GM21576 (cell line): ENCODE results near the gene TK2.
"Not testable (repeated sequence)": the region's sequence is repeated elsewhere in the genome, so short reads cannot be mapped to it uniquely, and the experiment has no call there.

Experiments
- ATAC-seq: cut with Tn5 transposase; IDR thresholded peaks from one replicate; pipeline ENCODE4 v1.9.1; 2021; ENCODE audit warnings: mild to moderate bottlenecking, moderate library complexity; ENCODE audit not compliant: unreplicated experiment

TK2 gene

DNA sequence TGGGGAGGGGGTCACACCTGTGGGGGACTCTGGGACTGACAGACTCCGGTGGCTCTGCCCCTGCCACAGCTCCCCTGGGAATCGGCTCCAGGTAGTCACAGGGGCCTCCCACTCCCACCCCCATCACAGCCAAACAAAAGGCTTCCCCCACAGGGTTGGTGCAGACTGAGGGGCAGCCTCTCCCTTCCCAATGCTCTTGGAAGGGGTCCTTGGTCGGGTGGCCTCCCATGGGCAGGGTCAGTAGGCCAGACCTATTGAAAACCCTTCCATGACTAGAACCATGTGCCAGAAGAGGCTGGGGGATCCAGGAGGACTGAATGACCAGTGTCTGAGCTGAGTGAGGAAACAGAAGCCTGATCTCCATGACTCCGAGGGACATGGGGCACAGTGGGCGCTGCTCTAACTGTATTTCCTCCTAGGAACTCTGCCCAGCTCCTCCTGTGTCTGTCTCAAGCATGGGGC, 28.6 kb downstream of the TK2 start:
- no peak for ATAC-seq

DNA sequence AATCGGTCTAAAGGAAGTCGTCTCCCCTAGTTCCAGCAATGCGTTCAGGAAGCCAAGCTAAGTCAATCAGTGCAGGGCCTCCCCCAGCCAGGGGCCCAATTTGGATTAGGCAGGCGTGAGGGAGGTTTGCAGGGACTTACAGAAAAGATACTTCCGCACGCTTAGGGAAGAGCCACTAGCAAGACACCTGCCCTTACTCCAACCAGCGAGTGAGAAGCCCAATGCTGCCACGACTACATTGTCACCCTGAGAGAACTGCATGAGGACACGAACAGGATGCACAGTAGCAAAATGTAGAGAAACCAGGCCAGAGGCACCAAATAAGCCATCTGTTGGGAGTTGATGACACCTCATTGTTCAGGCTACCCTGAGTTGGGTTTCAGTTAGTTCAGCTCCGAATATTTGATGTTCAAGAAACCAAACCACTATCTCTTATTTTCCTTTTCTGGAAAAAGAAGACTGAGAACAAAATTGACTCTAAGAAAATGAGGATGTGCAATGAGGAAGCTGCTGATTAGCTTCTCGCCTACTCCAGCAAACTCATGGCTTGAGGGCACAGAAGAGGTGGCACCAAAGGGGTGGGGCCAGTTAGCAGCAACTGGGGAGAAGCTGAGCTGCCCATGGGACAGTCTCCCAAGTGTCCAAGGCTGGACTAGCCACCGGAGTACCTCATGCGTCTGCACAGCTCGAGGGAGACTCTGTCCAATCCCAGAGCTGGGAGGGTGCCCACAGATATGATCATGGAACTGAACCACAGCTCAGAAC, 29.3 kb downstream of the TK2 start:
- ATAC-seq = no peak

DNA sequence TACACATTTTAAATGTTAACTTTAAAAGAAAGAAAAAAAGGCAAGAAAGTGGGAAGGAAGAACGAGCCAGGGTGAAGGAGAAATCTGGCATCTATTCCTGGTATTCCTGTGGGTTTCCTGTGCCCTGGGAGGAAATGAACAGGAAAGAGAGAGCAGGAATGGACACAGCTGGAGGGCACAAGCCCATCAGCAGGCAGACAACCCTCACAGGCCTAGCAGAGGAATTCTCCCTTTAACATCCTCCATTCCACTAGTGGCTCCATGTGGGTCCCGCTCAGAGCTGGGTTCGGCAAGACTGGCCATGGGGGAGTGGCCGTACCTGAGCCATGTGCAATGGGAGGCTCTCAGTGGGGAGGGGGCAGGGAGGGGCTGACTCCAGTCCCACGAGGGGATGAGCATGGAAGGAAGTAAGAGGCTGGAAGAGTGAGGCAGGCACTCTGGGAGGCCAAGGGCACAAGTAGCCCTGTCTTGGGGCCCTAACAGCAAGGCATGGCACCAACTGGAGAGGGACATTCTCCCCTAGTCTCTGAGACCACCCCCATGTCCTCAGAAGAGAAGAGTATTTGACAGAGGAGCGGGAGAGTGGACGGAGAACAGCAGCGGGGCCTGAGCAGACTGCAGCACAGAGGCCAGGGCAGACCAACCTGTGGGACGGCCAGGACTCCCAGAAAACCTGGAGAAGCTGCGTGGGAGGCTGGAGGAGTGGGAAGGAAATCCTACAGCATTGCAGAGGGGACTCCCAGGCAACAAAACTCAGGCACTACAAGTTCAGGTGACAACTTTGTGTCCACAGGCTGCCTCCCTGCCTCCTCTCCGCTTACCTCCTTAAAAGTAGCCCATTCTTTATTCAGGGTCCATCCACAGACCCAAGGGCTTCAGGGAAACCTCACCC, 30.2 kb downstream of the TK2 start:
- no peak for ATAC-seq

DNA sequence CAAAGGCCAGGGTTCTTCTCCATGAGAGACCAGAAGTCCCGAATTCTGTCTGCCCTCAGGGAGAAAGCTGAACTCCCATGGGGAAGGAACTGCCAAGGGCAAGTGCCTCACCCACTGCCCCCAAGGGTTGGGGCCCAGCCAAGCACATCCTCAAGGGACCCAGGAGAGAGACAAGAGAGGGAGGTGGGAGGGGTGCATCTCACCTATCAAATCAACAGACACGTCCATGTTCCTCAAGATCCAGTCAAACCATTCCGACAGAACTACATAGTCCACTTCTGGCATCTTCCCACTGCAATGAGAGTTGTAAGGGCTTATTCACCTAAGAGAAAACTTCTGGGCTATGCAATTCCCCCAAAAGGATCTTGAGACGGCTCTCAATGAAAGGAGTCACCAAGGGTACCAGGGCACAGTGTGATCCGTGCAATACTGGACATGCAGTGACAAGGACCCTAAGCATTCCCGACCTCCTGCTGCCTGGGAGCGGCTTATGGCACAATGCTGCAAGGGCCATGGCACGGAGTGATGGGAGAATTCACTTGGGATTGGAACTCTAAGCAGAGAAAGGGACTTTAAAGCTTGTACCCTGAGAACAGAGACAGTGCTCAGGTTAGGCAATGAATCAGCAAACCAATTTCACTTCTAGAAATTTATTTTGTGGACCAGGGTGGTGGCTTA, 32.2 kb downstream of the TK2 start:
- ATAC-seq = no peak

DNA sequence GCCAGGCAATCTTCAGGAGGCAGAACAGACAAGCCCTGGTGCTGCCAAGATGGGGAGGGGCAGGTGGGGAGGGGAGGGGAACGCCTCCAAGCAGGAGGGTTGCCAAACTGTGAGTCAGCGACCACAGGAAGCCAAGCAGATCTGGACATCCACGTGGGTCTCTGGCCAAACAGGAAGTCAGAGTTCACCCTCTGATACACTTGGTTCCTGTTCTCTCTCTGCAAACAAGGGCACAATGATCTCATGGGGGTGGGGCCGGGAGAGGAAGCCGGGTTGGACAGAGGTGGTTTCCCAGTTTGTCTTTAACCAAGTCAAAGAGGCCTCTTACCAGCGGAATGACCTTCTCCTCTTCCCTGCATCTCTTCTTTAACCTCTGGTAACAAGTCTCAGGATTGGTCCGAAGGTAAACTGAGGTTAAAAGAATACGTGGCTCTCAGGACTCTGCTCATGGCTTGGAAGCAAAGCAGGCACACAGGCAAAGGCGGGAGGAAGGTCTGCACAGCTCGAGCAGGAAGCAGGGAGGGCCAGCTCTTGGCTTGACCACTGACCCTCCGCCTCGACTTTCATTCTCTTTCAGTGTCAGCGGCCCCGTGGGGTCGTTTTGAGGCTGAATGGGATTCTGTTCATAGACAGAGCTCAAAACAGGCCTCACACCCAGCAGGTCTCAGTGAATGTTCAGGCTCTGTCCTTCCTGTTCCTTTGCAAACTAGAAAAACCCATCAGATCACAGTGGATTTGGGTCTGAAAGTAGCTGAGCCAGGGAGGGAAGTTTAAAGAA, 32.9 kb downstream of the TK2 start:
- ATAC-seq = peak; percentile 96

DNA sequence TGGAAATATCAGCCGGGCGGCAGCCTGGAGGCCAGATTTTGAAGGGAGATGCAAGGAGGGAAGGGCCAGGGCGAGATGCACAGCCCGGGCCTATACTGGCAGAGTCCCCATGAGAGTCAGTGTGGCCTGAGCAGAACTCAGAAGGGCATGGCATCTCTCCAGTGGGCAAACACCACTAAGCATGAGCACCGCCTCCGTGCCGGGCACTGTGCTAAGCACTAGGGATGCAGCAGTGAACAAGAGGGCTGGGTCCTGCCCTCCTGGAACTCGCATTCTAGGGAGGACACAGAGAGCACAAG, 33.5 kb downstream of the TK2 start:
- ATAC-seq = no peak

DNA sequence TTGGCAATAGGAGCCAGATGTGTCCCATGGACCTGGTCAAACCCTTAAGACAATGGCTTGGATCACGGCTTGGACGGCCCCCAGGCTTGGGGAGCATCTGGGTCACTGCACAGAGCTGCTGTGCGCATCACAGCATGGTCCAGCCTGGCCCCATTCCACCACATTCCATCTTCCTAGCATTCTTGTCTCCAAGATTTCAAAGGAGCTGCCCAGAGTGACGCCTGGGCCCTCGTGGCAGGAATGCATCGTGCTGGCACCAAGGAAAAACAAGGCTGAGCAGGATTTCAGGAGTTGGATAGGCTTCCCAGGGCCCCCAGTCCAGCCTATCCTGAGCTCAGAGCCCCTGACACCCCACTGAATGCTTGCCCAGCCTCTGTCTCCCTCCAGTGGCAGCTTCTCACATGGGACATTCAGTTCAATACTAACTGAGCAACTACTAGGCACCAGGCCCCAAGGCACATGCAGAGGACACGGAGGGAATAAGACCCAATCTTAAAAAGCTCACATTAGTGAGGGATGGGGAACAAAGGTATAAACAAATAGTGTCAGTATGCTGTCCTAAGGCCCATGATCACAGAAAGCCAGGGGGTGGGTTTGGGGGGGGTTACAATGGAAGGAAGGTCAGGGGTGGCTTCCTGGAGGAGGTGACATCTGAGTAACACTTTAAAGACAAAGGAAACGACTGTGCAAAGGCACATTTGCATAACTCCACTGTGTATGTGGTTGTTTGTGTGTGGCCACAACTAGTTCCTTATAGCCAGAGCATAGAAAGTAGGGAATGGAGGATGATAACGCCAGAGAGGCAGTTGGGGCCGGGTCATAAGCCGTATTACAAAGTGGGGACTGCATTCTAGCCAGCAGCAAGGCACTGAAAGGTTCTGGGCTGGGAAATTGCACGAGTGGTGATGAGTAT, 34.1 kb downstream of the TK2 start:
- no peak for ATAC-seq

DNA sequence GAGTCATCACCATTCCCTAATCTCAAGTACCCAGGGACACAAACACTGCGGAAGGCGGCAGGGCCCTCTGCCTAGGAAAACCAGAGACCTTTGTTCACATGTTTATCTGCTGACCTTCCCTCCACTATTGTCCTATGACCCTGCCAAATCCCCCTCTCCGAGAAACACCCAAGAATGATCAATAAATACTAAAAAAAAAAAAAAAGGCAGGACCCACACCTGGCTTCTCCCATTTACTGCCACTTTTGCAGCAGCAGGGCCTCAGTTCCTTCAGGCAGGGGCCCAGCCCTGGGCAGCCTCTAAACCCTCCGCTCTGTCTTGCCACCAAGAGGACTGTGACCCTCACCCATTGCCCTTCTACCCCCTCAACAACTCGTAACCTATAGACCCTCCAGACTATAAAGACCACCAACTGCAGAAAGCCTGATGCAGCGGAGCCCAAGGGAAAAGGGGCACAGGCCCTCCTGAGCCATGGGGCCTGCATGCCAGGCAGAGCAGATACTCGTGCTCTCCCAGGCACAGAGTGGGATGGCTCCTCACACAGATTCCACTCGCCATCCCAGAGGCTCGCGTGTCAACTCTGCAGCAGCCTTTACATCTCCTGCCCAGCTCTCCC, 34.8 kb downstream of the TK2 start:
- ATAC-seq = not testable (repeated sequence)

DNA sequence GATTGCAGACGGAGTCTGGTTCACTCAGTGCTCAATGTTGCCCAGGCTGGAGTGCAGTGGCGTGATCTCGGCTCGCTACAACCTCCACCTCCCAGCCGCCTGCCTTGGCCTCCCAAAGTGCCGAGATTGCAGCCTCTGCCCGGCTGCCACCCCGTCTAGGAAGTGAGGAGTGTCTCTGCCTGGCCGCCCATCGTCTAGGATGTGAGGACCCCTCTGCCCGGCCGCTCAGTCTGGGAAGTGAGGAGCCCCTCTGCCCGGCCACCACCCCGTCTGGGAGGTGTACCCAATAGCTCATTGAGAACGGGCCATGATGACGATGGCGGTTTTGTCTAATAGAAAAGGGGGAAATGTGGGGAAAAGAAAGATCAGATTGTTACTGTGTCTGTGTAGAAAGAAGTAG, 35.5 kb downstream of the TK2 start:
- ATAC-seq = not testable (repeated sequence)

DNA sequence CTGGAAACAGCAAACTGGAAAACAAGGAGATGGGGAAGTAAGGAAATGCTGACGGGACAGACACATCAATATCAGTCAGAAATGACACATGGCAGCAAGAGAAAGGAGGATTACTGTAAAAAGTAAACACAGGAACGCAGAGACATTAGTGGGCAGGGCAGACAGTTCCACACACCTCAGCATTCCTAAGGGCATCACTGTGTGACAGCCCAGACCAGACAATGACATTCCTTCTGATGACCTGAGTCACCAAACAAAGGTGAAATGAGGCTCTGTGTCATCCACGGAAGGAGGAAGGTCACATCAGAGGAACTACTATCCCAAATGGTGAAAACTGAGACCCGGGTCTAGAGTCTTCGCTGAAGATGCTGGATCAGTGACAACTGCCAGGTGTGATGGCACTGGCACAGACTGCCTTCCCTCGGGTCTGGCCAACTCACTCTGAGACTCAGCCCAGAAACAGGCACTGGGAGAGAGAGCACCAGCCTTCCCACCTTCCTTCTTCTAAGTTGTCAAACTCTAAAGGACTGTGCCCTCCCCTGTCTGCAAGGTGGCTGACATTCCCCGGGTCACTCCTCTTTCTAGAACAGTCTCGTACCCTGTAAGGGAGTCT, 36.7 kb downstream of the TK2 start:
- no peak for ATAC-seq

DNA sequence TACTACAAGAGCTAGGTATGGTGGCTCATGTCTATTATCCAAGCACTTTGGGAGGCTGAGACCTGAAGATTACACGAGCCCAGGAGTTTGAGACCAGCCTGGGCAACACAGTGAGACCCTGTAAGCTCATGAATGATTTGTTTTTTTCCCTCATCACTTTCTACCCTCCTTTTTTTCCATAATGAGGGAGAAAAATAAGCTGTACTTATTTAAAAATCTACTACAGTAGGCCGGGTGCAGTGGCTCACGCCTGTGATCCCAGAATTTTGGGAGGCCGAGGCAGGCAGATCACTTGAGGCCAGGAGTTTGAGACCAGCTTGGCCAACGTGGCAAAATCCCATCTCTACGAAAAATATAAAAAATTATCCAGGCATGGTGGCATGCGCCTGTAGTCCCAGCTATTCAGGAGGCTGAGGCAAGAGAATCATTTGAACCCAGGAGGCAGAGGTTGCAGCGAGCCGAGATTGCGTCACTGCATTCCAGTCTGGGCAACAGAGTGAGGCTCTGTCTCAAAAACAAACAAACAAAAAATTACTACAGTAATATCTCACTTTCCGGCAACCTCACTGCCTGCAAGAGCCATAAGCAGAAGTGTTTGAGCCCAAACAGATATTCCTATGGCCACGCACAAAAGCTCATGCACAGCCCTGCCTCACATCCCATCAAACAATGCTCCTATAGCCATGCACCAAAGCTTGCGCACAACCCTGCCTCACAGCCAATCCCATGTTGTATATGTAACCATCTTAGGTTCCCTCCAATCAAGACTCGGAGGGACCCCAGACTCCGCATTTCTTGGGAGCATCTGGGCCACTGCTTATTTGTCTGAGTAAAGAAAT, 37.4 kb downstream of the TK2 start:
- ATAC-seq = no peak

DNA sequence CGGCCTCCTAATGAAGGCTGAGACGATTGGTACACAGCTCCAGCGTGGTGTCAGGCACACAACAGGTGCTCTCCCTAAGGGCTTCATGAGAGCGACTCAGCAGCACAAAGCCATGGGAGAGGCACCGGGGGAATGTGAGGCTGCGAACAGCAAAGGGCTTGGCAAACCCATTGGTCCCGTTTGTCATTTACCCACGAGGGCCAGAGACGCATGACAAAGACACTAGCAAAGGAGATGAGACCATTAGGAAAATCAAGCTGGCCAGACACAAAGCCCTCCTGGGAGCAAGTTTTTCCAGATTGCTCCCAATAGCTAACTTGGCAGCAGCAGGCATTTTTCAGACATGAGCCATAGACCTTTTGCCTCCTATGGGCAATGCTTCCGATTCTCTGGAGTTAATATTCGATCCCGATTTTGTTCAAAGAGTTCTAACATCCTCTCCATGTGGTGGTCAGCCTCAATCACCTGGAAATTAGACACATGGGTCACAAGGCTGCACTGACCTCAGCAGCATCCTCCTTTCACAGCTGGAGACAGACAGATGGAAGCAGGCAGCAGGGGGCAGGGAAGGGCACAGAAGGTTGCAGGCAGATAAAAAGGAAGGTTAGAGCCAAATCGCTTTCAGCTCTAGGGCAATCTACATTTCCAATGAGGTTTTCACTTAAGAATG, 38.2 kb downstream of the TK2 start:
- ATAC-seq = no peak

DNA sequence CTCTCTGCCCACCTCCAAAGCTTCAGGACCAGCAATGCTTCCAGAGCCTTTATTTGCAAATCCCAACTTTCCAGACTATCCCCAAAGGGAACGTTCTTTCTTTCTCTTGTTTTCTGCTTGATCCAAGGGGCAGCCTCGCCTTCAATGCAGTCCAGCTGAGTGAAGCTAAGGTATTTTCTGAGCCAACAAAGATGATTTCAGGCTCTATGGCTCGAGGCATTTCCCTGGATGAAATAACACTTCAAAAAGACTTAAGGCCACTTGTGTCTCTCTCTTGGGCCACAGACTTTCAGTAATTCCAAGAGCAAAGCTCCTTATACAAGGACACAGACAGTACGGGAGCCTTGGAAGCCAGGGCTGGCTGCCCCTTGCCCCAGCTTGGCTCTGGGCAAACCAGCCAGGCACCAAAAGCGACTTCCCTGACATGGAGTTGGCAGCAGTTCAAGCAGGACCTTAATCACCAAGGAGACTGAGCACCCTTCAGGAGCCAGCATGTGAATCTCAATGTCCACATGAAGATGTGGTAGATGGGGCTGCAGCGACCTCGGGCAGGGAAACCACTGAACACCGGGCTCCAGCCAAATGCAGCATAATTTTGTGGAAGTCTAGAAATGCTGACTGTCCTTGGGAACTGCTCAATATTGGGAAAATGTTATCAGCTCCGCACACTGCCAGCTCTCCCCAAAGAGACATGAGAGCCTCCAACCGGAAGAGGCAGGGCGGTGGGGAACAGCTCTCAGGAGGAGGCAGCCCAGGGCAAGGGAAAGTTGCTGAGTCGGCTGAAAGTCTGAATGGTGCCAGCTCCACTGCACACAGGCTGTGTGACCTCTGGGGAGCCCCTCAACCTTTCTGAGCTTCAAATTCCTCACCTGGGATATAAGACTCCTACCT, 39.0 kb downstream of the TK2 start:
- ATAC-seq = no peak

DNA sequence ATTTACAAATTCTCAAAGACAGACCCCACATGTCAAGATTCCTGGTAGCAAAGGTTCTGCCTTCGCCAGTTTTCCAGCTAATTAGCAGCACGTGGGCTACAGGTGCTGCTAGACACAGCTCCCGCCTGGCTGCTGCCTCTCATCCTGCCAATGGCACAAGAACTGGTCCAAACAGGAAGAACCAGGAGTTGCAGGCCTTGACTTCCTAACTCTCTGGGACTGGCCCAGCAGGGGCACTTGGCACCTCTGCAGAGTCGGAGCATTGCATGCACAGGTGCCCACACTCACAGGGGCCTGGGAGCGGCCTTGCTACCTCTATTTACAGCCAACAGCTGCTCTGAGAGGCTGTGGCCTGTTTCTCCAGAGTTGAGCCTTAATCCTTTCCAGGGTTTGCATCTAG, 39.6 kb downstream of the TK2 start:
- no peak for ATAC-seq

DNA sequence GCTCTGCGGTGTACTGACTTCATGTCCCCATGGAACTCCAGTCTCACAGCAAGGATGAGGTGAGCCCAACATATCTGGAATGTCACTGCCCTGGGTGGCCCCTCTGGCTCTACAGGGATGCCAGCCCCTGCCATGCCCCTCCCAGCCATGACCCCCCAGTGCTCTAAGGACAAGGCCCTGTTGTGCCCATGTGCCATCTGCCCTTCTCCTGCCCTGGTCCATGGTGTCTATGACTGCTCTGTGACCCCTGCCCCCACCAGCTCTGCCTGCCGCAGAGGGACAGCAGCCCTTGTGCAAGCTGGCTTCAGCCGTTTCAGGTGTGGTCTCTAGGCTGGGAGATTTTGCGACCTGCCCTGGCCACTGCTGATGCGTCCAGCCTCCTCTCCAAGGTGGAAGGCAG, 40.3 kb downstream of the TK2 start:
- ATAC-seq = no peak

DNA sequence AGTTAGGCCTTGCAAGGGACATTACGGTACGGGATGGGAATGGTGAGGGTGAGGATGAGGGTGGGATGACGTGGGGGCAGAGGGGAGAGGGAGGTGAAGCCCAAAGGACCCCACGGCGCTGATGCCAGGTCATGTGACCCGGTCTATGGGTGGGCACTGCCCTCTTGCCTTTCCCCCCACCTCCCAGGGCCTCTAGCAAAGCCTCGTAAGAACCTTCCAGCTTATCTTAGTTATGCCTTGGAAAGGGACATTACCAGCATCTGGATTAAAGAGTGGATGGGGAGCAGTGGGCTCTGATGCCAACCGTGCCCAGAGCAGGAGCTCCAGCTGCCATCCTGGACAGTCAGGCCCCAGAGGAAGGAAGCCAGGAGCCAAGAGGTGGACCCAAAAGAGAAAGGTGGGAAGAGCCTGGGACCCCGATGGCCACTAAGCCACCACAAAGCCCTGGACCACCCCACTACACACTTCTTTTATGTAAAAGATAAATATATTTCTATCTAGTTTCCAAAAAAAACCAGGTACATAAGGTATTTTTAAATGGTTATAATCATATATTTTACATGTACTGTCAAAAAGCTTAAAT, 40.9 kb downstream of the TK2 start:
- no peak for ATAC-seq
